H9 (cell line): Measurements from ENCODE around the gene FGFBP2. TPM values are rescaled to one million over a fixed set of nuclear protein-coding genes. Genes with fewer than 3 reads are reported as not detected.

Experiments used
- DNase-seq: peaks from one replicate; pipeline ENCODE4 v3.0.0-alpha.2; 2017
- H2AFZ ChIP-seq: one replicate; pipeline ENCODE4 v1.6.1; 2013; ENCODE audit warnings: mild to moderate bottlenecking, low read length, control low read depth, moderate library complexity
- H2AK5ac ChIP-seq: 2 replicates; pipeline ENCODE4 v1.6.1; 2013; ENCODE audit warnings: low read length, control low read depth, mixed read lengths; ENCODE audit not compliant: insufficient read length
- H2BK120ac ChIP-seq: one replicate; pipeline ENCODE4 v1.6.1; 2013; ENCODE audit warnings: low read depth, mild to moderate bottlenecking, low read length, control low read depth, inconsistent platforms; ENCODE audit not compliant: poor library complexity, severe bottlenecking
- H2BK12ac ChIP-seq: 2 replicates; pipeline ENCODE4 v1.6.1; 2013; ENCODE audit warnings: low read length, control low read depth, mixed read lengths, low read depth; ENCODE audit not compliant: insufficient read length
- H2BK15ac ChIP-seq: 2 replicates; pipeline ENCODE4 v1.6.1; 2013; ENCODE audit warnings: low read depth, low read length, control low read depth
- H2BK20ac ChIP-seq: one replicate; pipeline ENCODE4 v1.6.1; 2013; ENCODE audit warnings: low read depth, mild to moderate bottlenecking, low read length, control low read depth, inconsistent platforms; ENCODE audit not compliant: poor library complexity, severe bottlenecking
- H2BK5ac ChIP-seq: 2 replicates; pipeline ENCODE4 v1.6.1; 2013; ENCODE audit warnings: low read length, control low read depth, mixed read lengths; ENCODE audit not compliant: insufficient read length
- H3K14ac ChIP-seq: 2 replicates; pipeline ENCODE4 v1.6.1; 2013; ENCODE audit warnings: low read length, control low read depth; ENCODE audit not compliant: insufficient read depth
- H3K18ac ChIP-seq: 2 replicates; pipeline ENCODE4 v1.6.1; 2013; ENCODE audit warnings: low read depth, mild to moderate bottlenecking, mixed read lengths, low read length, control low read depth; ENCODE audit not compliant: insufficient read length
- H3K23ac ChIP-seq: 2 replicates; pipeline ENCODE4 v1.6.1; 2013; ENCODE audit warnings: low read length, control low read depth, mixed read lengths, low read depth; ENCODE audit not compliant: insufficient read length
- H3K23me2 ChIP-seq: 2 replicates; pipeline ENCODE4 v1.6.1; 2013; ENCODE audit warnings: low read depth, mild to moderate bottlenecking, mixed read lengths, low read length, control low read depth; ENCODE audit not compliant: insufficient read length, poor library complexity, severe bottlenecking
- H3K27ac ChIP-seq: 2 replicates; pipeline ENCODE4 v1.5.1; 2013; ENCODE audit warnings: low read length, control low read depth, mixed read lengths, low read depth; ENCODE audit not compliant: insufficient read length
- H3K27me3 ChIP-seq: 2 replicates; pipeline ENCODE4 v1.6.1; 2013; ENCODE audit warnings: low read length, control low read depth, inconsistent platforms; ENCODE audit not compliant: insufficient read depth
- H3K4ac ChIP-seq: 2 replicates; pipeline ENCODE4 v1.6.1; 2013; ENCODE audit warnings: low read depth, mild to moderate bottlenecking, control low read depth, inconsistent platforms, low read length, moderate library complexity
- H3K4me1 ChIP-seq: 2 replicates; pipeline ENCODE4 v1.6.1; 2013; ENCODE audit warnings: low read length, control low read depth, inconsistent platforms; ENCODE audit not compliant: insufficient read depth
- H3K4me2 ChIP-seq: 2 replicates; pipeline ENCODE4 v1.6.1; 2013; ENCODE audit warnings: low read length, control low read depth, mixed read lengths; ENCODE audit not compliant: insufficient read length, insufficient read depth
- H3K56ac ChIP-seq: 2 replicates; pipeline ENCODE4 v1.6.1; 2013; ENCODE audit warnings: low read depth, mild to moderate bottlenecking, mixed read lengths, low read length, control low read depth; ENCODE audit not compliant: insufficient read length
- H3K79me1 ChIP-seq: 2 replicates; pipeline ENCODE4 v1.6.1; 2013; ENCODE audit warnings: low read depth, mild to moderate bottlenecking, moderate library complexity, low read length, control low read depth, inconsistent platforms; ENCODE audit not compliant: insufficient read depth, poor library complexity, severe bottlenecking
- H3K79me2 ChIP-seq: 2 replicates; pipeline ENCODE4 v1.6.1; 2013; ENCODE audit warnings: low read length, control low read depth, inconsistent platforms; ENCODE audit not compliant: insufficient read depth
- H3K9ac ChIP-seq: 2 replicates; pipeline ENCODE4 v1.6.1; 2013; ENCODE audit warnings: low read length, control low read depth, mixed read lengths; ENCODE audit not compliant: insufficient read length; ENCODE audit errors: extremely low read depth
- H3K9me3 ChIP-seq: one replicate; pipeline ENCODE4 v1.6.1; 2013; ENCODE audit warnings: low read depth, low read length, inconsistent platforms; ENCODE audit not compliant: control insufficient read depth
- H3T11ph ChIP-seq: one replicate; pipeline ENCODE4 v1.6.1; 2013; ENCODE audit warnings: mild to moderate bottlenecking, low read length, control low read depth, inconsistent platforms
- H4K20me1 ChIP-seq: one replicate; pipeline ENCODE4 v1.6.1; 2013; ENCODE audit not compliant: control insufficient read depth, insufficient read length, insufficient read depth
- H4K5ac ChIP-seq: 2 replicates; pipeline ENCODE4 v1.6.1; 2013; ENCODE audit warnings: low read depth, mild to moderate bottlenecking, mixed read lengths, low read length, control low read depth; ENCODE audit not compliant: insufficient read length
- H4K8ac ChIP-seq: replicated peaks from 2 replicates; pipeline ENCODE4 v1.6.1; 2013; ENCODE audit warnings: low read length, control low read depth, mixed read lengths, low read depth; ENCODE audit not compliant: insufficient read length
- H4K91ac ChIP-seq: 2 replicates; pipeline ENCODE4 v1.6.1; 2013; ENCODE audit warnings: low read depth, mild to moderate bottlenecking, moderate library complexity, mixed read lengths, low read length, control low read depth; ENCODE audit not compliant: insufficient read length
- H3K27ac Mint-ChIP-seq, 3 experiments: 2 replicates in 2 of 3; 3 replicates in 1 of 3; pipeline ENCODE4 v1.8.0; 2020 to 2021; ENCODE audit warnings: mixed read lengths in 3 of 3, mild to moderate bottlenecking in 1 of 3, moderate library complexity in 1 of 3
- H3K27me3 Mint-ChIP-seq: 2 replicates; pipeline ENCODE4 v1.8.0; 2021; ENCODE audit warnings: low read depth, mild to moderate bottlenecking, moderate library complexity, mixed read lengths
- H3K36me3 Mint-ChIP-seq, 3 experiments: 2 replicates in 2 of 3; 3 replicates in 1 of 3; pipeline ENCODE4 v1.8.0; 2020 to 2021; ENCODE audit warnings: low read depth in 3 of 3, mixed read lengths in 3 of 3; ENCODE audit not compliant: insufficient read depth in 1 of 3
- H3K4me1 Mint-ChIP-seq, 2 experiments: 2 replicates each; pipeline ENCODE4 v1.8.0; 2020; ENCODE audit warnings: mixed read lengths in 2 of 2
- H3K4me3 Mint-ChIP-seq, 2 experiments: 2 replicates in 1 of 2; 3 replicates in 1 of 2; pipeline ENCODE4 v1.8.0; 2020 to 2021; ENCODE audit warnings: mild to moderate bottlenecking in 2 of 2, mixed read lengths in 2 of 2, moderate library complexity in 1 of 2
- H3K9me3 Mint-ChIP-seq, 2 experiments: 2 replicates in 1 of 2; 3 replicates in 1 of 2; pipeline ENCODE4 v1.8.0; 2020; ENCODE audit warnings: mild to moderate bottlenecking in 2 of 2, mixed read lengths in 2 of 2, moderate library complexity in 1 of 2
- CTCF ChIP-seq: fragments of 200-600 bp; sonication (generic); conservative IDR thresholded peaks from 3 replicates; pipeline ENCODE4 v1.8.0; 2021; ENCODE audit warnings: antibody characterized with exemption, mild to moderate bottlenecking
- WGBS: extraction: QIAGEN DNeasy Blood & Tissue Kit; methylation state at CpG from one replicate; pipeline ENCODE4 v1.1.7; 2013; ENCODE audit warnings: missing lambda C conversion rate, low lambda C conversion rate, mixed read lengths; ENCODE audit not compliant: insufficient read length; ENCODE audit errors: extremely low coverage; 5-methylcytosine and 5-hydroxymethylcytosine counted together
- total RNA-seq: library from RNA; stranded (reverse); gene quantifications from 2 replicates; pipeline ENCODE4 v1.2.1, GENCODE V29; 2021

FGFBP2 gene
- total RNA-seq, 1 experiment from 2014 or later, result not detected

GRCh38 chr4:15944895-15945294 lies 18.1 kb downstream of the FGFBP2 start:
- Mint-ChIP-seq H3K27ac (no peak overlapping the region; a peak in 1 of 7 replicates), H3K4me1 (no peaks in the 10 kb centered on the region), H3K36me3 (no peaks in the 10 kb centered on the region), H3K9me3 (no peaks in the 10 kb centered on the region), H3K4me3 (no peak overlapping the region), H3K27me3 (no peaks in the 10 kb centered on the region; the same call in none of the 2 replicates)
- H3K27ac ChIP-seq, result no peak overlapping the region
- no CpG with 5 or more reads among the region's 2 CpGs for WGBS
- no peak overlapping the region for H4K5ac ChIP-seq
- H3T11ph ChIP-seq, result no peak overlapping the region
- no peak overlapping the region for H4K8ac ChIP-seq
- TF ChIP-seq CTCF, result no peak
- H3K23ac ChIP-seq, result no peak overlapping the region
- H3K18ac ChIP-seq, result no peak overlapping the region
- no peaks in the 10 kb centered on the region for H3K4me1 ChIP-seq
- no peak overlapping the region for H3K56ac ChIP-seq
- no peak overlapping the region for H2BK12ac ChIP-seq
- no peaks in the 10 kb centered on the region for H3K27me3 ChIP-seq
- H3K79me2 ChIP-seq, result no peaks in the 10 kb centered on the region
- no peak overlapping the region for H2BK5ac ChIP-seq
- H2BK15ac ChIP-seq, result no peak overlapping the region
- no peak overlapping the region for H2BK20ac ChIP-seq
- H2BK120ac ChIP-seq, result no peak overlapping the region
- H3K9me3 ChIP-seq, result no peaks in the 10 kb centered on the region
- no peaks in the 10 kb centered on the region for H3K23me2 ChIP-seq
- H2AK5ac ChIP-seq, result no peak overlapping the region
- DNase-seq, result no peak
- no peak overlapping the region for H3K9ac ChIP-seq
- H2AFZ ChIP-seq, result no peak overlapping the region
- no peak overlapping the region for H3K4ac ChIP-seq
- no peak overlapping the region for H4K91ac ChIP-seq
- no peak overlapping the region for H3K4me2 ChIP-seq
- H3K14ac ChIP-seq, result no peak overlapping the region
- no peaks in the 10 kb centered on the region for H3K79me1 ChIP-seq
- H4K20me1 ChIP-seq, result no peaks in the 10 kb centered on the region
